Transverse colon (tissue), 4 donors: ENCODE results near the gene PMPCA. TPM values are rescaled to one million over a fixed set of nuclear protein-coding genes. Genes with fewer than 3 reads are reported as not detected.

Experiments used
- DNase-seq: peaks from one replicate; pipeline ENCODE4 v3.0.0-alpha.2; 2019
- H3K27ac ChIP-seq, 4 donors: fragments of 200-600 bp; sonication (generic); 2 replicates each; pipeline ENCODE4 v1.5.1; 2016 to 2018; ENCODE audit warnings: inconsistent platforms in 4 of 4
- H3K27me3 ChIP-seq: fragments of 200-600 bp; sonication (generic); 2 replicates; pipeline ENCODE4 v1.5.1; 2017; ENCODE audit warnings: inconsistent platforms
- H3K36me3 ChIP-seq, 4 donors: fragments of 200-600 bp; sonication (generic); 2 replicates each; pipeline ENCODE4 v1.5.1; 2017 to 2019; ENCODE audit warnings: inconsistent platforms in 4 of 4
- H3K4me1 ChIP-seq, 4 donors: fragments of 200-600 bp; sonication (generic); 2 replicates each; pipeline ENCODE4 v1.5.1; 2017 to 2020; ENCODE audit warnings: inconsistent platforms in 4 of 4
- H3K4me3 ChIP-seq, 4 donors: fragments of 200-600 bp; sonication (generic); 1 replicate in 1 of 4; 2 replicates in 3 of 4; pipeline versions ENCODE4 v1.5.1 to v1.6.1; 2017 to 2019; ENCODE audit warnings: inconsistent platforms in 4 of 4
- H3K9me3 ChIP-seq, 2 donors: fragments of 200-600 bp; sonication (generic); 2 replicates each; pipeline ENCODE4 v1.5.1; 2017 to 2019; ENCODE audit warnings: inconsistent platforms in 2 of 2
- CTCF ChIP-seq, 5 experiments: fragments of 200-600 bp in 3 of 5; fragments of 450-650 bp in 2 of 5; sonication (generic) in 3 of 5; IDR thresholded peaks; 1 replicate in 2 of 5; 2 replicates in 3 of 5; pipeline ENCODE4 v1.5.1; 2016 to 2017; ENCODE audit warnings: antibody characterized with exemption in 5 of 5, inconsistent platforms in 3 of 5, mild to moderate bottlenecking in 2 of 5, moderate library complexity in 1 of 5
- EP300 ChIP-seq: sonication (generic); formaldehyde crosslinking; IDR thresholded peaks from one replicate; pipeline ENCODE4 v1.6.1; 2017; ENCODE audit warnings: antibody characterized with exemption, low read depth
- POLR2A ChIP-seq: fragments of 450-650 bp; IDR thresholded peaks from one replicate; pipeline ENCODE4 v1.6.1; 2016; ENCODE audit warnings: antibody characterized with exemption, mild to moderate bottlenecking, moderate library complexity
- POLR2AphosphoS5 ChIP-seq, 3 donors: sonication (generic); formaldehyde crosslinking; IDR thresholded peaks; one replicate each; pipeline ENCODE4 v1.6.1; 2016; ENCODE audit warnings: antibody characterized with exemption in 3 of 3
- WGBS, 2 donors: methylation state at CpG; one replicate each; pipeline ENCODE4 v1.1.5; 2018; ENCODE audit warnings: low coverage in 1 of 2; 5-methylcytosine and 5-hydroxymethylcytosine counted together
- in situ Hi-C, 4 donors: fragments of 200-750 bp; cut with MboI; loops; one replicate each; pipeline versions ENCODE4 v1.15.0 to v1.15.1; 2017; ENCODE audit warnings: low sequenced_read_pairs in 3 of 4, low pct_ligation_motif_present in 1 of 4, low pct_unique_long_range_greater_than_20kb in 1 of 4
- intact Hi-C: fragments of 100-400 bp; cut with DNase I; formaldehyde crosslinking; loops from one replicate; pipeline ENCODE4 v1.15.1; 2023; ENCODE audit warnings: low total_unique reads
- total RNA-seq, 4 donors: library from RNA; depleted of rRNA; stranded (reverse); fragments of >200 nt; gene quantifications; one replicate each; pipeline ENCODE4 v1.1.0, GENCODE V29; 2016

Gene PMPCA
- total RNA-seq, 4 donors from 2014 or later: 24.3 to 61.3 (median 45.8) TPM

DNA sequence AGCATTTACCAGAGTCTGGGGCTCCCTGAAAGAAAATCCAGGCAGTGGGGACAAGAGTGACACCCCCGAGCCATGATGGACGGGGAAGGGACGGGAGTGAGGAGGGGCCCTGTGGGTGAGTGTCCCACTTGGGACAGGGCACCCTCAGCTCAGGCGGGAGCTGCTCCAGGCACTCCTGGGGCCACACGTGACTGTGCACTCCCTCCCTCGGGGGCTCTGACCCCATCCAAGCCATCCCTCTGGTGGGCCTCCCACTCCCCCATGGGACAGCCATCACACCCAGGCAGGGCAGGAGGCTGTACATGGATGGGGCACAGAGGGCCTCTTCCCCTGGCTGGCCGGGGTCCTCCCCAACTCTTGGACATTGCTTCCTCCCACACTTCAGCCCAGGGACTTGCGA, 34.0 kb upstream of the PMPCA start:
- in situ Hi-C loops: no loop called here

DNA sequence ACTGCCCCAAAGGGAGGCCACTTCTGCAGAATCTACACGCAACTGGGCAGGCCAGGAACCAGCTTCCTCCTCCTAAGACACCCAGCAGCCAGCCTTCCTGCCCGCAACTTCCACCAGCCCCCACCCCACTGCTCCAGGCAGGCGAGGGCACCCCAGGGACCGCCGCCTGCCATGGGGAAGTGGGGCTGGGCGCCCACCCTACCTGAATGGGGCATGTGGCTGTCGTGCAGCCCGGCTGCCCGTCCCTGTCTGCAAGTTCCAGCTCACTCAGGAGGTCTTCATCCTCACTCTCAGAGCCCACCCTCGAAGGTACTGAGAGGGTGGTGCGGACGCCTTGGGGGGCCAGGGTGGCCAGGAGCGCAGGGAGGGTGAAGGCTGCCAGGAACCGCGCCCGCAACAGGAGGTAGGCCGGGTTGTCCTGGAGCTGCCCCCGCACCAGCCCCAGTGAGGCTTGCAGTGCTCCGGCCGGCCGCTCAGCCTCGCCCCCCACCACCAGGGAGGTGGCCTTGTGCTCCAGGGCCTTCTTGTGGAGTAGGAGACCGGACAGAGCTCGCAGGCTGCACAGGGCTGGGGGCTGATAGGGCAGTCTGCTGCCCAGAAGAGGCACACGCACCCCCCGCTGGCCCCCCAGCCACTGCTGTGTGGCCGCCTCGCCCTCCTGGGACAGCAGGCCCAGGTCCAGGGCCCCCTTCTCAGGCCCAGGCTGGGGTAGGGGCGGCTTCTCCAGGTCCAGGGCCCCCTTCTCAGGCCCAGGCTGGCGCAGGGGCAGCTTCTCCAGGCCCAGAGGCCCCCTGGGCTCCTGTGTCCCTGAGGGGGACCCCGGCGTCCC, 32.9 kb upstream of the PMPCA start:
- H3K4me3 ChIP-seq: no peak overlapping the region
- peaks cover 0 to 4% (median 1%) of the 10 kb centered on the region in 4 donors for H3K36me3 ChIP-seq
- DNase-seq: no peak
- in situ Hi-C loops (no loop called here), intact Hi-C loops (no loop called here)
- H3K27ac ChIP-seq: no peak overlapping the region
- no peaks in the 10 kb centered on the region for H3K27me3 ChIP-seq
- H3K9me3 ChIP-seq: no peaks in the 10 kb centered on the region
- no peak for TF ChIP-seq POLR2AphosphoS5 (IDR thresholded peaks at IDR 0.05)
- no peak for TF ChIP-seq EP300
- no peak for TF ChIP-seq POLR2A
- no peak for TF ChIP-seq CTCF (IDR thresholded peaks at IDR 0.05)
- peaks cover 0 to 8% (median 1%) of the 10 kb centered on the region in 4 donors for H3K4me1 ChIP-seq
- 93% methylated on average over 31 of the region's 32 CpGs; no CpG with 5 or more reads in 1 of the 2 donors for WGBS, 2 donors

More for the DNA sequence above, 34.0 kb upstream of the PMPCA start:
- Histone ChIP-seq H3K36me3 (no peaks in the 10 kb centered on the region), H3K27ac (no peak overlapping the region), H3K4me3 (no peak overlapping the region), H3K27me3 (no peaks in the 10 kb centered on the region), H3K4me1 (peaks cover 0 to 12% (median 6%) of the 10 kb centered on the region in 4 donors), H3K9me3 (no peaks in the 10 kb centered on the region)
- intact Hi-C loops: no loop called here
- TF ChIP-seq CTCF (IDR thresholded peaks at IDR 0.05) (no peak), POLR2A (no peak), POLR2AphosphoS5 (IDR thresholded peaks at IDR 0.05) (no peak), EP300 (no peak)
- WGBS, 2 donors: 86% methylated on average over 8 of the region's 8 CpGs; no CpG with 5 or more reads in 1 of the 2 donors
- no peak for DNase-seq

- intact Hi-C loops (no loop called here), in situ Hi-C loops (no loop called here)
- Histone ChIP-seq H3K27ac (no peak overlapping the region), H3K4me1 (peaks cover 0 to under 1% (median 0%) of the 10 kb centered on the region in 4 donors), H3K36me3 (peaks cover 0 to 11% (median 3%) of the 10 kb centered on the region in 4 donors), H3K9me3 (no peaks in the 10 kb centered on the region), H3K4me3 (no peak overlapping the region), H3K27me3 (no peaks in the 10 kb centered on the region)
- TF ChIP-seq POLR2AphosphoS5 (IDR thresholded peaks at IDR 0.05) (no peak), POLR2A (no peak), EP300 (no peak), CTCF (IDR thresholded peaks at IDR 0.05) (no peak)
- 87 to 90% methylated on average over 3 to 23 of the region's 28 CpGs for WGBS, 2 donors
- no peak for DNase-seq
These were observed 32.1 kb upstream of the PMPCA start for GRCh38 chr9:136378170-136379002.

GRCh38 chr9:136379003-136379287, 31.5 kb upstream of the PMPCA start:
- H3K27me3 ChIP-seq: no peaks in the 10 kb centered on the region
- in situ Hi-C loops (no loop called here), intact Hi-C loops (no loop called here)
- no peaks in the 10 kb centered on the region for H3K9me3 ChIP-seq
- peaks cover 0 to 11% (median 4%) of the 10 kb centered on the region in 4 donors for H3K36me3 ChIP-seq
- DNase-seq: no peak
- no peaks in the 10 kb centered on the region for H3K4me1 ChIP-seq
- 89% methylated on average over 18 of the region's 18 CpGs; no CpG with 5 or more reads in 1 of the 2 donors for WGBS, 2 donors
- H3K27ac ChIP-seq: no peak overlapping the region
- no peak overlapping the region for H3K4me3 ChIP-seq
- TF ChIP-seq EP300 (no peak), POLR2A (no peak), POLR2AphosphoS5 (IDR thresholded peaks at IDR 0.05) (no peak), CTCF (IDR thresholded peaks at IDR 0.05) (no peak)
